Measurements from ENCODE around the gene TMEM120A.

The TMEM120A gene

DNA sequence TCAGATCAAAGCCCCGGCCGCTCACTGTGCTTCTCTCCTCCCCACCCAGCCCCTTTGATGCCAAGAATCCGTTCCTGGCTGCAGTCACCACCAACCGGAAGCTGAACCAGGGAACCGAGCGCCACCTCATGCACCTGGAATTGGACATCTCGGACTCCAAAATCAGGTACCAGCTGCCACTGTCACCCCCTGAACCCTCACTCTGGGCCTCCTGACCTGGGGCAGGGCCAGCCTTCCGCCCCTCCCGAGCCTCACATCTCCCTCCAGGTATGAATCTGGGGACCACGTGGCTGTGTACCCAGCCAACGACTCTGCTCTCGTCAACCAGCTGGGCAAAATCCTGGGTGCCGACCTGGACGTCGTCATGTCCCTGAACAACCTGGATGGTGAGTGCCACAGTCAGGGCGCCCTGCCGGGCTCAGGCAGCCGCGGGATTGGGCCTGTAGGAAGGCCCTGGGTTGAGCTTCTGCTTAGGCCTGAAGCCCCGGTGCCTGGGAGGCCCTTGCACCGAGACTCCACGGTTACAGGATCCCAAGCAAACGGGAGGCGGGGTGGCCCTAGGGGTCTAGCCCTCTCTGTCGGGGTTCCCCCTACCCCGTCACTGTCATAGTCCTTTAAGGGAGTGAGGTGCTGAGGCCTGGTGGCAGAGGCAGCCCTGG is 10.8 kb downstream of the TMEM120A start:
- TF ChIP-seq, protein P1, sequence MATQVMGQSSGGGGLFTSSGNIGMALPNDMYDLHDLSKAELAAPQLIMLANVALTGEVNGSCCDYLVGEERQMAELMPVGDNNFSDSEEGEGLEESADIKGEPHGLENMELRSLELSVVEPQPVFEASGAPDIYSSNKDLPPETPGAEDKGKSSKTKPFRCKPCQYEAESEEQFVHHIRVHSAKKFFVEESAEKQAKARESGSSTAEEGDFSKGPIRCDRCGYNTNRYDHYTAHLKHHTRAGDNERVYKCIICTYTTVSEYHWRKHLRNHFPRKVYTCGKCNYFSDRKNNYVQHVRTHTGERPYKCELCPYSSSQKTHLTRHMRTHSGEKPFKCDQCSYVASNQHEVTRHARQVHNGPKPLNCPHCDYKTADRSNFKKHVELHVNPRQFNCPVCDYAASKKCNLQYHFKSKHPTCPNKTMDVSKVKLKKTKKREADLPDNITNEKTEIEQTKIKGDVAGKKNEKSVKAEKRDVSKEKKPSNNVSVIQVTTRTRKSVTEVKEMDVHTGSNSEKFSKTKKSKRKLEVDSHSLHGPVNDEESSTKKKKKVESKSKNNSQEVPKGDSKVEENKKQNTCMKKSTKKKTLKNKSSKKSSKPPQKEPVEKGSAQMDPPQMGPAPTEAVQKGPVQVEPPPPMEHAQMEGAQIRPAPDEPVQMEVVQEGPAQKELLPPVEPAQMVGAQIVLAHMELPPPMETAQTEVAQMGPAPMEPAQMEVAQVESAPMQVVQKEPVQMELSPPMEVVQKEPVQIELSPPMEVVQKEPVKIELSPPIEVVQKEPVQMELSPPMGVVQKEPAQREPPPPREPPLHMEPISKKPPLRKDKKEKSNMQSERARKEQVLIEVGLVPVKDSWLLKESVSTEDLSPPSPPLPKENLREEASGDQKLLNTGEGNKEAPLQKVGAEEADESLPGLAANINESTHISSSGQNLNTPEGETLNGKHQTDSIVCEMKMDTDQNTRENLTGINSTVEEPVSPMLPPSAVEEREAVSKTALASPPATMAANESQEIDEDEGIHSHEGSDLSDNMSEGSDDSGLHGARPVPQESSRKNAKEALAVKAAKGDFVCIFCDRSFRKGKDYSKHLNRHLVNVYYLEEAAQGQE (IDR thresholded peaks at IDR 0.05; ENCODE audit: insufficient read depth in 1 of 2, low read depth in 2 of 2, low read length in 2 of 2): no peak
- no peak for TF ChIP-seq SIN3A (IDR thresholded peaks at IDR 0.05; ENCODE audit: borderline replicate concordance, insufficient read depth, low read length)
- no peak for TF ChIP-seq POLR2AphosphoS5 (IDR thresholded peaks at IDR 0.05; ENCODE audit: low read depth, low read length)
- TF ChIP-seq TAF1 (IDR thresholded peaks at IDR 0.05; ENCODE audit: borderline replicate concordance, insufficient read depth, low read length): no peak

GRCh38 chr7:75982306-75983064 is 11.9 kb downstream of the TMEM120A start:
- TF ChIP-seq POLR2AphosphoS5 (IDR thresholded peaks at IDR 0.05; ENCODE audit: low read depth, low read length) (no peak), FOXP2 (optimal IDR thresholded peaks at IDR 0.05; ENCODE audit: borderline replicate concordance, extremely low read depth, extremely low read length, insufficient read depth) (no peak), SIN3A (IDR thresholded peaks at IDR 0.05; ENCODE audit: borderline replicate concordance, insufficient read depth, low read length) (no peak), TAF1 (IDR thresholded peaks at IDR 0.05; ENCODE audit: borderline replicate concordance, insufficient read depth, low read length) (no peak)
- TF ChIP-seq, protein P1 (IDR thresholded peaks at IDR 0.05; ENCODE audit: insufficient read depth in 1 of 2, low read depth in 2 of 2, low read length in 2 of 2): no peak

DNA sequence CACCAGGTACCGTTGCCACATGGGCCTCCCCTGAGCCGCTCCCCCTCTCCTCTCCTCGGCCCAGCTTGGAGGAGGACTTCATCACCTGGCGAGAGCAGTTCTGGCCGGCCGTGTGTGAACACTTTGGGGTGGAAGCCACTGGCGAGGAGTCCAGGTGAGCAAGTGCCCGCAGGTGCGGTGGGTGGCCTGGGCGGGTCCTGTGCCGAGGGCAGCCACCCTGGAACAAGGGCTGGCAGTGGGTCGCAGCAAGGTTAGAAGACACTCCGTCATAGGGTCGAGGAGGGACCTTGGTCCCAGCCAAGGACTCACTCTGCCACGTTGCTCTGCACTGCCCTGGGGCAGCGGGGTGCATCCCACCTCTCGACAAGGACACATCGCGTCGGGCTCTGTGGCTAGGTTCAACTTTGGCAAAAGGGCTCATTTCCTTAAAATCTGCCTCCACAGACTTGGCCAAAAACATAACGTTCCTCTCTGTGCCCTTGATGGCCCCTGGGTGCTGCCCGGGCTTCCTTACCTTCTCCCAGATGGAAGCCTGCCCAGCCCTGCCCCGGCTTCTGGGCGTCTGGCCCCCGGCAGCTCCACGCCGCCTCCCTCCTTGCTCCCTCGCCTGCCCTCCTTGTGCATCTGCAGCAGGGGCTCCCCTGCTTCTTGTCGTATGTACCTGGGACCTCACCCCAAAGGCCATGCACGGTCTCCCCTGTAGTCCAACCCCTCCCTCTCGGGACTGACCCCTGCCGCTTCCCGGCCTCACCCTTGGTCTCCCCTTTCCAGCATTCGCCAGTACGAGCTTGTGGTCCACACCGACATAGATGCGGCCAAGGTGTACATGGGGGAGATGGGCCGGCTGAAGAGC is 12.7 kb downstream of the TMEM120A start:
- TF ChIP-seq SIN3A (IDR thresholded peaks at IDR 0.05; ENCODE audit: borderline replicate concordance, insufficient read depth, low read length) (no peak), TAF1 (IDR thresholded peaks at IDR 0.05; ENCODE audit: borderline replicate concordance, insufficient read depth, low read length) (no peak), POLR2AphosphoS5 (IDR thresholded peaks at IDR 0.05; ENCODE audit: low read depth, low read length) (no peak), FOXP2 (optimal IDR thresholded peaks at IDR 0.05; ENCODE audit: borderline replicate concordance, extremely low read depth, extremely low read length, insufficient read depth) (no peak)
- TF ChIP-seq, protein P1 (IDR thresholded peaks at IDR 0.05; ENCODE audit: insufficient read depth in 1 of 2, low read depth in 2 of 2, low read length in 2 of 2): no peak

- TF ChIP-seq FOXP2 (optimal IDR thresholded peaks at IDR 0.05; ENCODE audit: borderline replicate concordance, extremely low read depth, extremely low read length, insufficient read depth): no peak
- TF ChIP-seq SIN3A (IDR thresholded peaks at IDR 0.05; ENCODE audit: borderline replicate concordance, insufficient read depth, low read length): no peak
- no peak for TF ChIP-seq TAF1 (IDR thresholded peaks at IDR 0.05; ENCODE audit: borderline replicate concordance, insufficient read depth, low read length)
- no peak for TF ChIP-seq POLR2AphosphoS5 (IDR thresholded peaks at IDR 0.05; ENCODE audit: low read depth, low read length)
- TF ChIP-seq, protein P1 (IDR thresholded peaks at IDR 0.05; ENCODE audit: insufficient read depth in 1 of 2, low read depth in 2 of 2, low read length in 2 of 2): no peak
Measured at GRCh38 chr7:75981203-75981452, 13.3 kb downstream of the TMEM120A start.
